GM18873 (cell line): Measurements from ENCODE around the gene COQ10B.
A peak's percentile ranks its signal among the peaks of the same experiment; 100 is the strongest.
"Not testable (repeated sequence)": the region's sequence is repeated elsewhere in the genome, so short reads cannot be mapped to it uniquely, and the experiment has no call there.

Source experiments
- ATAC-seq: cut with Tn5 transposase; IDR thresholded peaks from one replicate; pipeline ENCODE4 v1.9.1; 2021; ENCODE audit warnings: mild to moderate bottlenecking, moderate library complexity, moderate number of reproducible peaks; ENCODE audit not compliant: unreplicated experiment, low FRiP score

The COQ10B gene

DNA sequence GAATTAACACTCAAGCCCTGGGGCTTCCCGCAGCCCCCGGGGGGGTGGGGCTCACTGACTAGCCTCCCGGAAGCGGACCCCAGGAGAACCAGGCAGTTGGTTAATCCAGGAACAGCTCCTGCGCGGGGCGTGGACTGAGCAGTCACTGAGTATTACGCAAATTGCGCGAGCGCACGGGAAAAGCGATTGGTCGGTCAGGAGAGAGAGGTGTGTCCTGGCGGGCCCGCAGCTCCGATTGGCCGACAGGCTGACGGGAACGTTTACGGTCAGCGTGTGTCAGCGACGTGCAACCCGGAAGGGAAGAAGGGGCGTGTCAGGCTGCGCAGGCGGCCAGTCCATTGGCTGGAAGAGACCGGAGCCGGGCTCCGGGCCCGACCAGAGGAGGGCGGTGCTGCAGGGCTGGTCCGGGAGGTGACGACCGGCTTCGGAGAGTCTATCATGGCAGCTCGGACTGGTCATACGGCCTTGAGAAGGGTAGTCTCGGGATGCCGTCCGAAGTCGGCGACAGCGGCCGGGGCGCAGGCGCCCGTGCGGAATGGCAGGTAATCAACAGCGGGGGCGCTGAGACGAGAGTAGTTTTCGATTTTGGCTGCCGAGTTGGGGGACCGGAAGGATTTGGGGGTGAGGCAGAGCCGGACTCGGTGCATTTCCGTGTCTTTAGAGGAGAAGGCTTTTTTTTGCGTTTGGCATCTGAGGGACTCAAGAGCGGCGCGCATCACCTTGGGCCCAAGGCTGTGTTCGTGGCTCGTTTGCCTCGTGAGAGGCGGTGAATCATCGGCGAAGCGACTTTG lies at the start of gene COQ10B:
Gene COQ10B (plus strand): TSS at position 430 of the 791 bp plus-strand sequence. CDS start 9 bp downstream, at position 439.
- ATAC-seq = peak; percentile 97

- ATAC-seq = no peak
These were observed 47.8 kb upstream of the COQ10B start for GRCh38 chr2:197405582-197405981.

DNA sequence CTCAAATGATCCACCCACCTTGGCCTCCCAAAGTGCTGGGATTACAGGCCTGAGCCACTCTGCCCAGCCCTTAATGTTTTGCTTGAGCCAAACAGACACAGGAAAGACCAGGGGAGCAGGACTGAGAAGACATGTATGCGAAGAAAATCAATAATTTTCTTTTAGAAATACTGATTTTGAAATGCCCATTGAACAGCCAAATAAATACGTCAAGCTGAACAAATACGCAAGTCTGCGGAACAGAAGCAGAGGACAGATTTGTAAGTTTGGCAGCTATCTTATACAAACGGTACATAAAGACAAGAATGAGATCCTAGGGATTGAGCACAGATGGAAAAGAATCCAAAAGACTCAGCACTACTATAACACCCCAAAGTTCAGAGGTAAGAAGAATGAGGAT lies 39.3 kb upstream of the COQ10B start:
- no peak for ATAC-seq

- ATAC-seq = no peak
These were observed 38.8 kb upstream of the COQ10B start for GRCh38 chr2:197414515-197414914.

DNA sequence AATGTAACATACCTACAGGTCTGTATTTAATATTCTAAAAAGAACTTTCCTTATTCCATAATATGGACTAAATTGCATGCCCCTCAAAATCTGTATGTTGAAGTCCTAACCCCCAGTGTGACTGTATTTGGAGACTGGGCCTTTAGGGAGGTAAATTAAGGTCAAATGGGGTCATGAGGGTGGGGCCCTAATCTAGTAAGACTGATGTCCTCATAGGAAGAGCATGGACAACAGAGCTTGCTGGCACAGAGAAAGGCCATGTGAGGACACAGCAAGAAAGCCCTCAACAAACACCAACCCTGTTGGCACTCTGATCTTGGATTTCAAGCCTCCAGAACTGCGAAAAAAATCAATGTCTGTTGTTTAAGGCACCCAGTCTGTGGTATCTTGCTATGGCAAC lies 37.1 kb upstream of the COQ10B start:
- ATAC-seq = no peak

GRCh38 chr2:197419438-197419837 lies 33.9 kb upstream of the COQ10B start:
- no peak for ATAC-seq

- ATAC-seq = no peak
These were observed 30.0 kb upstream of the COQ10B start for GRCh38 chr2:197423307-197423706.

- no peak for ATAC-seq
These were observed 27.8 kb upstream of the COQ10B start for GRCh38 chr2:197425550-197425949.

DNA sequence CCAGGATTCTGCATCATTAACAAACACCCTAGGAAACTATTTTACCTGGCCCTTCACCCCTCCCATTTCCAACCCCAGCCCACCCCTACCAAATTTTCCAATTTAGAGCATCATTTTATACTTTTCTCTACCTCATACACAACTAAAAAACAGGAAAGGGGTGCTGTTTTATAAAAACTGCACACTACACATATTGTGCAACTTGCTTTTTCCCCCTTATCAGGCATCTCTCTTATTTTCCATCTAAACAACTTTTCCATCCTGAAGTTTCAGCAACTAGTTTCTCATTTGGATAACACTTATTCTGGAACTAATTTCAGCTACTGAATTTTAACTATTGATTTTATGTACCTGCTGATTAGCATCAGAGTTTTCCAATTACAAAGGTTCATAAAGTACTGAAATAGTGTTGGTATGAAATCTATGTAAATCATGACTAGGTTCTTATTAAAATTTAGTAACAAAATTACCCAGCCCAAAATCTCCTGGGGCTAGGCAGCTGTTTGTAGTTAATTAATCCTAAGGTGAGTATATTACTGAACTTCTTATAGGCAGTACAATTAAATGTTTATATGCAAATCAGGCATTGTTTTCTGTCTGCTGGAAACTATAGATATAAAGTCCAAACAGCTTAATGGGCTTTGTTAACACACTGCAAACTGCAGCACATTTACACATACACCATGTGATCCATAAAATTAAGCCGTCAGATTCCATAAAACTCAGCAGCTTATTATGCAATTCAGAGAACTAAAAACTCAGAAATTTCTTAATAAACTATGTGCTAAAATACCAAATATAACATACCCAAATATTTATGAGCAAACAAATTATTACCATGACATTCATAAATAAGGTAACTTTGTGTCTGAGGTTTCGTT lies 26.4 kb upstream of the COQ10B start:
- ATAC-seq = no peak

DNA sequence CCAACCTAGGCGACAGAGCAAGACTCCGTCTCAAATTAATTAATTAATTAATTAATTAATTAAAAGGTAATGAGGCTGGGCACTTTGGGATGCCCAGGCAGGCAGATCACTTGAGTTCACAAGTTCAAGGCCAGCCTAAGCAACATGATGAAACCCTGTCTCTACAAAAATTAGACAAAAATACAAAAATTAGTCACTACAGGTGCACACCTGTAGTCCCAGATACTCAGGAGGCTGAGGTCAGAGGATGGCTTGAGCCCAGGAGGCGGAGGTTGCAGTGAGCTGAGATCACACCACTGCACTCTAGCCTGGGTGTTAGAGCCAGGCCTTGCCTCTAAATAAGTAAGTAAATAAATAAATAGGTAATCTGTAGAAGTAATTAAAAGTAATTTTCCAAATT lies 25.4 kb upstream of the COQ10B start:
- no peak for ATAC-seq

DNA sequence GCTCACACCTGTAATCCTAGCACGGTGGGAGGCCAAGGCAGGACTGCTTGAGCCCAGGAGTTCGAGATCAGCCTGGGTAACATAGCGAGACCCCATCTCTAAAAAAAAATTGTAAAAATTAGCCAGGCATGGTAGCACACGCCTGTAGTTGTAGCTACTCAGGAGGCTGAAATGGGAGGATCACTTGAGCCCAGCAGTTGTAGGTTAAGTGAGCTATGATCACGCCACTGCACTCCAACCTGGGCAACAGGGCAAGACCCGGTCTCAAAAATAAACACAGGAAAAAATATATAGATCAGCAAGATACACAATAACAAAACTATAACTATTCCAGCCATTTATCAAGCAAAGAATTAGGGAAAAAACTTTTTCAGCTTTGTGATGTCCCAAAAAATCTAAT lies 21.5 kb upstream of the COQ10B start:
- no peak for ATAC-seq

DNA sequence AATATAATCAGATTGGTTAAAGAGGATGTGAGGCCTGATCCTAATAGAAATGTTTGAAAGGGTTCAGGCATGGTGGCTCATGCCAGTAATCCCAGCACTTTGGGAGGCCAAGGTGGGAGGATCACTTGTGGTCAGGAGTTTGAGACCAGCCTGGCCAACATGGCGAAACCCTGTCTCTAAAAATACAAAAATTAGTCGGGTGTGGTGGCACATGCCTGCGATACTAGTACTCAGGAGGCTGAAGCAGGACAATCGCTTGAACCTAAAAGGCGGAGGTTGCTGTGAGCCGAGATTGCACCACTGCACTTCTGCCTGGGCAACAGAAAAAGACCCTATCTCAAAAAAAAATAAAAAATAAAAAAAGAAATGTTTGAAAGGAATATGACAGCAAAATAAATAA lies 20.8 kb upstream of the COQ10B start:
- ATAC-seq = not testable (repeated sequence)

DNA sequence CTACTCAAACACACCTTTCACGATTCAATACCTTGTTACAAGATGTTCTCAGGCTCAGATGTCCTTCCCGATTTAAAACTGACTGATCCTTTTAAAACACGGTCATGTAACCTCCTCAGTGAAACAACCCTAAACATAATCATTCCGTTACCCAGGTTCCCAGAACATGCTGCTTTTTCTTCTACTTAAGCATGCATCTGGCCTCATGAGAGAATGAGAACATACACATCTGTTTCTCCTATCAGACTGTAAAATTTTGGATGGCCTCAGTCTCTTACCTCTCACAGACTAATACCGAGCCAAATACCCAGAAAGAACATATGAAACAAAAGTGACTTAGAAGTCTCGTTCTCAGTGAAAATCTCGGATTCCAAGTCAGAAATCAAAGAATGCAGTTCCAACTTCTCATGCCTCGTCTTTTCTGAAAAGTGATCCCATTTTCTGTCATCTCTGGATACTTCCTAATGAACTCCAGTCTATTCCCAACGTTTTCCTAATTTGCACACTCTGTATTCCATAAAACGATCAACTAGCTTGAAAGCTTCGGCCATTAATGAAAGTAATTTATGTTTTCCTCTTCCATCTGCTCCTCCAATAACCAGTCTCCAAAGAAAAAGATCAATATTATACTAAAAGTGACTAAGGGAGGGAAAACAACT lies 19.4 kb upstream of the COQ10B start:
- ATAC-seq = no peak

DNA sequence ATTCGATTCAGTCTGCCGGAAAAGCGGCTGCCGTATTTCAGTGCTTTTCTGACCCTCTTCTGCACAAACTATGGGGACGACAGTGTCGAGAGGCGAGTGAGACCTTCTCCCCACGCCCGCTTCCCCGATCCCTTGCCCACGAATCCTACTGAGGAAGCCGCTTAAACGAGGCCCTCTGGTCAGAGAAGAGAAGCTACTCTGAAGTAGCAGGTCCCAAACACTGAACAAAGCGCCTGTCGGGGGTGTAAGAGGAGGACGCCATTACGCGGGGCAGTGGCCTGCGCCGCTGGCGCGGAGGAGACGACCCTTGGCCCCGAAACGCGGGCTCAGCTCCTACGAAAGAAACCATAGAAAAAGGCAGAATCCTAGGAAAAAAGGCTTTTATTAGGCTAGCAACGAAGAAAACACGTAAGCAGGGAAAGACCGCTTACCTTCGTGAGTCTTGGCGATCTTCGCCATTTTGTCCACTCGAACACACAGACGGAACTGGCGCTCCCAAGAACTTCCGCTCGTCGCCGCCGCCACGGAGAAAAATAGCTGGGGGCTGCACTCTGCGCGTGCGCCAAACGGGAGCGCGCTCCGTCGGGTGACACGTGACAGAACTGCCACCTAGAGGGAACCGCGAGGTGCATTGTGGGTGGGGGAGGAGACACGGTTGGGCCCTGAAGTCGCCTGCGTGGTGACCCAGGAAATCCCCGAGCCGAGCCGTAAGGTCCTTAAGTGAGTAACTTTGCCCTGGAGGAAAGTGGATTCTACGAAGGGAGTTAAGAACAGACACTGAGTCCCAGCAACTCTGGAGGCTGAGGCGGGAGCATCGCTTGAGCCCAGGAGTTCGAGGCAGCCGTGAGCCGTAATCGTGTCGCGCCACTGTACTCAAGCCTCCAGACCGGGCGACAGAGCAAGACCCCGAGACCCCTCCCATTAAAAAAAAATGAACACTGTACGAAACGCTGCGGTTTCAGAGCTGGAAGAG lies 18.5 kb upstream of the COQ10B start, which contains the start of gene SF3B1:
Gene SF3B1 (minus strand): TSS at position 488 of the 973 bp plus-strand sequence. CDS start 29 bp downstream, at position 459.
- peak; percentile 89 for ATAC-seq

- no peak for ATAC-seq
These were observed 17.5 kb upstream of the COQ10B start for GRCh38 chr2:197435598-197436420.

DNA sequence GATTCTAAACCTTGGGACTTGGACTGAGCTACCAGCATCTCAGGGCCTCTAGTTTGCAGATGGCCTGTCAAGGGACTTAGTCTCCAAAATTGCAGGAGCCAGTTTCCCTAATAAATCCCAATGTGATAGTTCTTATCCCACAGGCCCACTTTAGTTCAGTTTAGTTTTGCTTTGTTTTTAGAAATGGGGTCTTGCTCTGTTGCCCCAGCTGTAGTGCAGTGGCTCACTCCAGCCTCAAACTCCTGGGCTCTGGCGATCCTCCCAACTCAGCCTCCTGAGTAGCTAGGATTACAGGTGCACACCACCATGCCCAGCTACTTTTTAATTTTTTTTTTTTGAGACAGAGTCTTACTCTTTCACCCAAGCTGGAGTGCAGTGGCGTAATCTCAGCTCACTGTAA lies 16.0 kb upstream of the COQ10B start:
- no peak for ATAC-seq

GRCh38 chr2:197442857-197443256 lies 10.5 kb upstream of the COQ10B start:
- ATAC-seq = no peak

- no peak for ATAC-seq
These were observed 7.6 kb upstream of the COQ10B start for GRCh38 chr2:197445746-197446145.

- no peak for ATAC-seq
These were observed 6.5 kb upstream of the COQ10B start for GRCh38 chr2:197446844-197447243.
